OCI-LY7 (cell line): ENCODE results near the gene CEP104. TPM values are rescaled to one million over a fixed set of nuclear protein-coding genes. Genes with fewer than 3 reads are reported as not detected.
A peak's percentile ranks its signal among the peaks of the same experiment; 100 is the strongest.

Source experiments
- BruUV-seq: library from RNA; stranded (reverse); fragments of 400-500 nt; replicated peaks from 2 replicates; lab custom pipeline; 2021; lab: Mats Ljungman, UMichigan
- CTCF ChIA-PET: fragments of 300-600 bp; sonication (Branson Sonifier 250); formaldehyde crosslinking; loops from one replicate; lab custom pipeline; 2022; ENCODE audit warnings: antibody characterized with exemption; ENCODE audit not compliant: unreplicated experiment; lab: Charles Lee
- POLR2A ChIA-PET: fragments of 300-600 bp; sonication (Branson Sonifier 250); formaldehyde crosslinking; loops from one replicate; lab custom pipeline; 2022; ENCODE audit warnings: antibody characterized with exemption; lab: Charles Lee
- DNase-seq: peaks from one replicate; pipeline ENCODE4 v3.0.0-alpha.2; 2015; ENCODE audit warnings: low spot score
- H2AFZ ChIP-seq: fragments of 200-600 bp; sonication (generic), shearing (Covaris generic); 2 replicates; pipeline ENCODE4 v1.6.1; 2014; ENCODE audit warnings: mild to moderate bottlenecking, antibody characterized with exemption, low read length, moderate library complexity
- H3K27ac ChIP-seq: fragments of 200-600 bp; sonication (generic); 2 replicates; pipeline ENCODE4 v1.5.1; 2014; ENCODE audit warnings: mixed run types, low read depth, mild to moderate bottlenecking, moderate library complexity, low read length, inconsistent platforms; ENCODE audit not compliant: poor library complexity, severe bottlenecking
- H3K36me3 ChIP-seq: fragments of 200-600 bp; sonication (generic); 2 replicates; pipeline ENCODE4 v1.6.1; 2014; ENCODE audit warnings: mild to moderate bottlenecking, antibody characterized with exemption, low read length, moderate library complexity, mixed read lengths; ENCODE audit not compliant: insufficient read depth
- H3K4me1 ChIP-seq: fragments of 200-600 bp; sonication (generic); 2 replicates; pipeline ENCODE4 v1.5.1; 2014; ENCODE audit warnings: mild to moderate bottlenecking, low read length; ENCODE audit not compliant: insufficient read depth, poor library complexity, severe bottlenecking
- H3K4me2 ChIP-seq: fragments of 200-600 bp; sonication (generic); 2 replicates; pipeline ENCODE4 v1.6.1; 2014; ENCODE audit warnings: mild to moderate bottlenecking, low read length
- H3K4me3 ChIP-seq: fragments of 200-600 bp; sonication (generic); 2 replicates; pipeline ENCODE4 v1.5.1; 2014; ENCODE audit warnings: mild to moderate bottlenecking, low read depth, low read length; ENCODE audit not compliant: poor library complexity, severe bottlenecking
- H3K79me2 ChIP-seq: fragments of 200-600 bp; sonication (generic); 2 replicates; pipeline ENCODE4 v1.6.1; 2016; ENCODE audit warnings: low read depth, mild to moderate bottlenecking, low read length, moderate library complexity, mixed read lengths; ENCODE audit not compliant: insufficient read depth
- H3K9me2 ChIP-seq: fragments of 200-600 bp; sonication (generic); 2 replicates; pipeline ENCODE4 v1.6.1; 2016; ENCODE audit warnings: mild to moderate bottlenecking, low read length, mixed read lengths; ENCODE audit not compliant: insufficient read depth
- H3K9me3 ChIP-seq: fragments of 200-600 bp; sonication (generic); 2 replicates; pipeline ENCODE4 v1.6.1; 2014; ENCODE audit warnings: mild to moderate bottlenecking, mixed run types, low read length, mixed read lengths
- H4K20me1 ChIP-seq: fragments of 200-600 bp; sonication (generic); 2 replicates; pipeline ENCODE4 v1.6.1; 2014; ENCODE audit warnings: mild to moderate bottlenecking, antibody characterized with exemption, low read length, moderate library complexity, mixed read lengths; ENCODE audit not compliant: insufficient read depth
- CTCF ChIP-seq: fragments of 200-600 bp; sonication (generic); conservative IDR thresholded peaks from 2 replicates; pipeline ENCODE4 v1.5.1; 2014; ENCODE audit warnings: mild to moderate bottlenecking, antibody characterized with exemption, low read length, moderate library complexity, mixed read lengths
- EZH2phosphoT487 ChIP-seq: fragments of 200-600 bp; sonication (generic); IDR thresholded peaks from 2 replicates; pipeline ENCODE4 v1.6.1; 2018; ENCODE audit warnings: low read depth, borderline replicate concordance, mild to moderate bottlenecking, mixed run types, antibody characterized with exemption, low read length, moderate library complexity, mixed read lengths
- intact Hi-C: fragments of 100-400 bp; cut with micrococcal nuclease; formaldehyde crosslinking; loops from one replicate; pipeline ENCODE4 v1.10.0; 2022; ENCODE audit not compliant: unreplicated experiment
- total RNA-seq, 2 experiments: library from RNA; depleted of rRNA in 1 of 2; stranded (reverse); fragments of >200 nt in 1 of 2; shearing (Covaris generic) in 1 of 2; gene quantifications; 2 replicates each; pipeline ENCODE4 v1.2.3, GENCODE V29; 2014 to 2022

CEP104 gene
- total RNA-seq, 2 experiments from 2014 or later: 26.8 to 71.0 TPM

GRCh38 chr1:3881193-3881480 is 24.1 kb upstream of the CEP104 start:
- ChIA-PET CTCF (no interaction called here), POLR2A (interaction anchor here (0.5 kb wide), 1 partner anchor 709 kb away, joined by 3 read pairs; no protein-coding TSS in a partner anchor)
- no TSS peak for BruUV-seq
- Histone ChIP-seq H2AFZ (no peak overlapping the region), H3K4me3 (no peak overlapping the region), H3K4me1 (peaks cover 10% of the 10 kb centered on the region), H4K20me1 (no peaks in the 10 kb centered on the region), H3K9me2 (no peaks in the 10 kb centered on the region), H3K79me2 (no peaks in the 10 kb centered on the region), H3K27ac (peak overlapping the region; percentile 19), H3K36me3 (peaks cover 54% of the 10 kb centered on the region), H3K4me2 (no peak overlapping the region; the same call in 1 of the 2 replicates), H3K9me3 (no peaks in the 10 kb centered on the region)
- DNase-seq: peak; percentile 21
- TF ChIP-seq CTCF (no peak), EZH2phosphoT487 (no peak)
- intact Hi-C loops: no loop called here

GRCh38 chr1:3880429-3881192 is 23.6 kb upstream of the CEP104 start:
- H3K27ac ChIP-seq: no peak overlapping the region
- BruUV-seq: no TSS peak

More at GRCh38 chr1:3880429-3881192, 23.6 kb upstream of the CEP104 start:
- peaks cover 10% of the 10 kb centered on the region for H3K4me1 ChIP-seq
- no peaks in the 10 kb centered on the region for H4K20me1 ChIP-seq
- no peak overlapping the region for H3K4me3 ChIP-seq
- no peak for TF ChIP-seq CTCF
- no peak for TF ChIP-seq EZH2phosphoT487
- H3K36me3 ChIP-seq: peaks cover 49% of the 10 kb centered on the region
- no peak overlapping the region for H2AFZ ChIP-seq
- no peak overlapping the region; the same call in 1 of the 2 replicates for H3K4me2 ChIP-seq
- no peaks in the 10 kb centered on the region for H3K9me2 ChIP-seq
- no peak for DNase-seq
- ChIA-PET POLR2A (interaction anchor here (0.5 kb wide), 1 partner anchor 709 kb away, joined by 3 read pairs; no protein-coding TSS in a partner anchor), CTCF (no interaction called here)
- H3K9me3 ChIP-seq: no peaks in the 10 kb centered on the region
- H3K79me2 ChIP-seq: no peaks in the 10 kb centered on the region
- intact Hi-C loops: no loop called here
